ENCODE results near the gene CES3.

The CES3 gene

GRCh38 chr16:66926171-66926947 is 34.7 kb upstream of the CES3 start:
- DNase-seq = peak in 31 of 58 donors; percentile 6 to 59 (median 32)

GRCh38 chr16:66926961-66927436 is 34.1 kb upstream of the CES3 start:
- peak in 1 of 58 donors; percentile 49 for DNase-seq

- DNase-seq = peak in 3 of 58 donors; percentile 21 to 50 (median 47)
These were observed 33.0 kb upstream of the CES3 start for GRCh38 chr16:66927918-66928649.

DNA sequence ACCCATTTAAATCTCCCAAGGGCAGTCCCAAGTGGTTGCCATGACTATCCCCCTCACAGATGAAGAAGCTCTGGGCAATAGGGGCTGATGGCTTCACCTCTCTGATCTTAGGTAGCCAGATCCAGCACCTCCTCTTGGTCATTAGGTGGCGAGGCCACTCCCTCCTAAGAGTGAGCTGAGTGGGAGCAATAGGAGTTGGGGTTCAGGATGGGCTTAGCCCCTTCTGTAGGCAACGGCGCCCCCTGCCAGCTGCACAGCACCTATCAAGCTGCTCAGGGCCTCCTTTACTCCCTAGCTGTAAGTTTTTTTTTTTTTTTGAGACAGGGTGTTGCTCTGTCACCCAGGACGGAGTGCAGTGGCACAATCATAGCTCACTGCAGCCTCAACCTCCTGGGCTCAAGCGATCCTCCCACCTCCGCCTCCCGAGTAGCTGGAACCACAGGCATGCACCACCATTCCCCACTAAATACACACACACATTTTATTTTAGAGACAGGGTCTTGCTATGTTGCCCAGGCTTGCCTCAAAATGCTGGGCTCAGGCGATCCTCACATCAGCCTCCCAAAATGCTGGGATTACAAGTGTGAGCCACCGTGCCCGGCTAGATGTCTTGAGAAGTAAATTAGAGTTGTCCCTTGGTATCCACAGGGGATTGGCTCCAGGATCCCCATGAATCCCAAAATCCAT is 32.2 kb upstream of the CES3 start:
- DNase-seq = peak in 2 of 58 donors; percentile 12 to 26

DNA sequence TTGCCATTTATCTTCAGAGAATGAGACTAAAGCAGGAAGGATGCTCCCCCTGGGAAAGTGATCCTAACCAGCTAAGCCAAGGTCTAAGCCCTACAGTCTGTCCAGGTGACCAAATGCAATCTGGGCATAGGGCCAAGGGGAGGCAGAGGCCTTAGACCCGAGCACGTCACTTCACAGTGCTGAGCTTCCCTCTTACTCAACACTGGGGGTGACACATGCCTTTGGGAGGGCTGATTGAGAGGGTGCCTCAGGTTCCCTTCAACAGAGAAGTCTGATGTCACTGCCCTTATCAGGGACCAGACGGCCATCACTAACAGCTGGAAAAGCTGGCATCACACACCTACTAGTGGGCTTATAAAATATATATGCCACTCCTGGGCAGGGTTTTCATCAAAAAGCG is 30.9 kb upstream of the CES3 start:
- DNase-seq = no peak

DNA sequence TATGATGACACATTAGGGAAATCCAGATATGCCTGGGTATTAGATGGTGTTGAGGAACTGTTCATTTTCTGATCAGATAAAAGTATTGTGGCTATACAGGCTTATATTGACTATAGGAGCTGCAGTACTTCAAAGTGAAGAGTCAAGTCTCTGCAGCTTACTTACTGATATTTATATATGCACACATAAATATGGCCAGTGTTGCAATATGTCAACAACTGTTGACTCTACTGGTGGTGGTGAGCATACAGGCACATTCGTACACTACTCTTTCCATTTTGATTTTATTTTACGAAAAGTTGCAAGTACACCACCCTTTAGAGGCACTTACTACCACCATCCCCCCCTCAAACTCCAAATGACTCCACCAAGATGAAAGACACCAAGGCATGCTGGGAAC is 29.4 kb upstream of the CES3 start:
- DNase-seq = no peak

GRCh38 chr16:66932076-66932475 is 29.0 kb upstream of the CES3 start:
- no peak for DNase-seq

GRCh38 chr16:66933776-66934137 is 27.3 kb upstream of the CES3 start:
- peak in 1 of 58 donors; percentile 65 for DNase-seq

GRCh38 chr16:66934138-66934838 is 26.8 kb upstream of the CES3 start, which contains the start of gene CIAO2B:
Gene CIAO2B (minus strand): TSS chr16:66934402. CDS start chr16:66934364, 38 bp downstream.
- DNase-seq = peak in 57 of 58 donors; percentile 40 to 90 (median 81)

- peak in 3 of 58 donors; percentile 18 to 31 (median 21) for DNase-seq
These were observed 26.2 kb upstream of the CES3 start for GRCh38 chr16:66934839-66935313.

DNA sequence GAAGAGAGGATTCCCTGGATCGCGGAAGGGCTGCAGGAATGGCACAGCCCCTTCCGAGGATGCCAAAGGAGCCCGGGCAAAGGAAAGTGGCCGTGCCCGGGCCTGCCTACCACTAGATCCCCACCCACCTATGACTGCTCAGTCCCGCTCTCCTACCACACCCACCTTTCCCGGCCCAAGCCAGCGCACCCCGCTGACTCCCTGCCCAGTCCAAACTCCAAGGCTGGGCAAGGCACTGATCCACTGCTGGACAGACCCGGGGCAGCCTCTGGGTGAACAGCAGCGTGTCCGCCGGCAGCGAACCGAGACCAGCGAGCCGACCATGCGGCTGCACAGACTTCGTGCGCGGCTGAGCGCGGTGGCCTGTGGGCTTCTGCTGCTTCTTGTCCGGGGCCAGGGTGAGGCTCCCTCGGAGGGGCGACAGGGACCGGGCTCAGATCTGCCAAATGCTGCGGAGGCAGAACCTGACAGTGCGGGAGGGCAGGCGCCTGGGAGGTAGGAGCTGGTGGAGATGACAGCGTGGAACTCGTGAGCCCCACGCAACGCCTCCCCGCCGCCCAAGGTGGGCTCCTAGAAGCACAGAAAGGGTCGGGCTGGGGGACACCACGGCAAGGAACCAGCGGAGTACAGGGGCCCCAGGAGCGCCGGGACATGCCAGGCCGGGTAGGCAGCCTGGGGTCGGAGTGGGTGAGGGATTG is 25.6 kb upstream of the CES3 start, which contains the start of gene CES2:
Gene CES2, plus strand, starts transcription at position 203 of the 698 bp plus-strand sequence. Its CDS starts 120 bp downstream, at position 323.
- DNase-seq = peak in 5 of 58 donors; percentile 17 to 34 (median 21)

GRCh38 chr16:66936462-66936861 is 24.6 kb upstream of the CES3 start:
- DNase-seq = no peak

- no peak for DNase-seq
These were observed 24.0 kb upstream of the CES3 start for GRCh38 chr16:66936889-66937554.

DNA sequence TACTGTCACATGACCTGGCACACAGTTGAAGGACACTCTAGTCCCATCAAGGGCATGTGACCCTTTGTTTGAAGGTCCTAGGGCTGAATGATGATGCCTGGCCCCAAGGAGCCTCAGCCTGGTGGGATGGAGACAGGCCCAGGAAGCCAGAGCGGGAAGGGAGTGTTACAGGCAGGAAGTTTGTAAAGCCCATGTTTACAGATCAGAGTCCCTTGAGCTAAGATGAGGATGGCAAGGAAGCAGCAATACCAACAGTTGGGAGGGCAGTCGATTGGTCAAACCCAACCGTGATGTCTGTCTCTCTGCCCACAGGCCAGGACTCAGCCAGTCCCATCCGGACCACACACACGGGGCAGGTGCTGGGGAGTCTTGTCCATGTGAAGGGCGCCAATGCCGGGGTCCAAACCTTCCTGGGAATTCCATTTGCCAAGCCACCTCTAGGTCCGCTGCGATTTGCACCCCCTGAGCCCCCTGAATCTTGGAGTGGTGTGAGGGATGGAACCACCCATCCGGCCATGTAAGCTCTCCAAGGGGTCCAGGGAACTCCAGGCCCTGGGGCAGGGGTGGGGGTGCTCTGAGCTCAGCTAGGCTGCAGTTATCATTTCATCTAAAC is 23.2 kb upstream of the CES3 start:
- DNase-seq = no peak

DNA sequence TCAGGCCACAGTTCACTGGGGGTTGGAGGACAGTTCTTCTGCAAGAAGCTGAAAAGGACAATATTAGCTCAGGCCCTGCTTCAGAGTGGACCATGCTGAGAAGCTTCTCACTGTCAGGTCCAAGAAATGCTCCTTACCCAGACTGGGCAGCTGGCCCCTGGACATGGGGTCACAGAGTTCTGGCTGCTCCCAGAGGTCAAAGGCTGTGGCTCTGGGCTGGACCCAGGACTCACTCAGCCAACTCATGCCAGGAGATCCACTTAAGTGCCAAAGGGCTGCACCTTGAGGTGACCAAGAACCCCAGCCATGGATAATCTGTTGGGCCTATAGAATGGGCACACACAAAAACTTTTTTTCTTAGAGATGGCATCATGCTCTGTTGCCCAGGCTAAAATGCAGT is 21.7 kb upstream of the CES3 start:
- no peak for DNase-seq

DNA sequence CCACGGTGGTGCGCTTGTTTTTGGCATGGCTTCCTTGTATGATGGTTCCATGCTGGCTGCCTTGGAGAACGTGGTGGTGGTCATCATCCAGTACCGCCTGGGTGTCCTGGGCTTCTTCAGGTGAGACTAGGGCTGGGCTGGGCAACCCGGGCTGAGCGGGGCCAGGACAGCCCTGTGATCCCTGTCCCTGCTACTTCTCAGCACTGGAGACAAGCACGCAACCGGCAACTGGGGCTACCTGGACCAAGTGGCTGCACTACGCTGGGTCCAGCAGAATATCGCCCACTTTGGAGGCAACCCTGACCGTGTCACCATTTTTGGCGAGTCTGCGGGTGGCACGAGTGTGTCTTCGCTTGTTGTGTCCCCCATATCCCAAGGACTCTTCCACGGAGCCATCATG is 20.8 kb upstream of the CES3 start:
- DNase-seq = no peak

DNA sequence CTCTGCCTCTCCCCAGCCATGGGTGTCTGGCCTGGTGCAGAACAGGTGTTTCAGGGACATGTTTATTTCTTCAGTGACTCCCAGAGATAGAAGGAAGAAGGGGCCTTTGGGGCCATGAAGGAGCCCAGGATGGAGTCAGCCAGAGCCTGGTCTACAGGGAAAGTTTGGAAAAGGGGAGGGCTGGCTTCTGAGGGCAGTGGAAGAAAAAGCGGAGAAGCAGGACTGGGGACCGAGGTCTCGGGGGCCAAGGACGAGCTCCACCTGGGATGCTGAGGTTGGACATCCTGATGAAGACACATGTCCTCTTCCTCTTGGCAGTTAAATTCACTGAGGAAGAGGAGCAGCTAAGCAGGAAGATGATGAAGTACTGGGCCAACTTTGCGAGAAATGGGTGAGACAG is 18.1 kb upstream of the CES3 start:
- DNase-seq = no peak

DNA sequence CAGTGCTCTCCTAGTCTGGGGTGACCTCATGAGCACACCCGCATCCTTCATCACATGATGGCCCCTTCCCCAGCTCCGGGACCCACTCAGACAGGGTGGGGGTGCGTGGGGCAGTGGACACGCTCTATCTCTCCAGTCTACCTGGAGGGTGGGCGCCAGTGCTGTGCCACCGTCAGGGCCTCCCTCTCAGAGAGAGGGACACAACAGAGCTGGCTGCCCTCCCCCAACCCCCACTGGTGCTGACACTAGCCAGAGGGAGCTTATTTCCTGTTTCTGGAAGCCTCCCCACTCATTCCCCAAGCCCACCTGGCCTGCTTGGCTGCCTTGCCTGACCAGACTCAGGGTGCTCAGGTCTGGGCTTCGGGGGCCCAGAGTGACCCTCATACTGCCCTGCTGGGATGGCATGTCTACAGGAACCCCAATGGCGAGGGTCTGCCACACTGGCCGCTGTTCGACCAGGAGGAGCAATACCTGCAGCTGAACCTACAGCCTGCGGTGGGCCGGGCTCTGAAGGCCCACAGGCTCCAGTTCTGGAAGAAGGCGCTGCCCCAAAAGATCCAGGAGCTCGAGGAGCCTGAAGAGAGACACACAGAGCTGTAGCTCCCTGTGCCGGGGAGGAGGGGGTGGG is 17.5 kb upstream of the CES3 start:
- DNase-seq = no peak

DNA sequence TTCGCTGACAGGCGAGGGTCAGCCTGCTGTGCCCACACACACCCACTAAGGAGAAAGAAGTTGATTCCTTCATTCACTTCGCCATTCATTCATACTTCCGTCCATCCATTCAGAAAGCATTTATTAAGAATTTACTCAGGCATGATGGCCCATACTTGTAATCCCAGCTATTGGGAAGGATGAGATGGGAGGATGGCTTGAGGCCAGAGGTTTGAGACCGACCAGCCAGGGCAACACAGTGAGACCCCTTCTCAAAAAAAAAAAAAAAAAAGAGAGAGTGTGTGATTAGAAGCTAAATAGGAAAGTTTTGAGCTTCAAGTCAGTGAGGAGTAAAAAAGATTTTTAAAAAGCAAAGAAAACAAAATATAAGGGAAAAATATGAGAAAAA is 17.0 kb upstream of the CES3 start:
- no peak for DNase-seq

All from anterior cingulate cortex (tissue), 58 donors.